Parathyroid adenoma (tissue), 2 donors: ENCODE data around the gene ATP6V1C2.

ENCODE experiments used
- H2AFZ ChIP-seq: fragments of 300-600 bp; sonication (generic); one replicate; pipeline ENCODE4 v1.7.0; 2017; ENCODE audit warnings: antibody characterized with exemption, mild to moderate bottlenecking
- H3K27ac ChIP-seq: fragments of 300-600 bp; sonication (generic); one replicate; pipeline ENCODE4 v1.7.0; 2017
- H3K27me3 ChIP-seq: fragments of 300-600 bp; sonication (generic); one replicate; pipeline ENCODE4 v1.7.0; 2017; ENCODE audit warnings: low read length; ENCODE audit not compliant: control insufficient read depth, insufficient read depth
- H3K36me3 ChIP-seq: fragments of 300-600 bp; sonication (generic); one replicate; pipeline ENCODE4 v1.7.0; 2017; ENCODE audit warnings: low read length; ENCODE audit not compliant: control insufficient read depth, insufficient read depth
- H3K4me1 ChIP-seq: fragments of 300-600 bp; sonication (generic); one replicate; pipeline ENCODE4 v1.7.0; 2017; ENCODE audit warnings: control low read depth
- H3K4me2 ChIP-seq: fragments of 300-600 bp; sonication (generic); one replicate; pipeline ENCODE4 v1.7.0; 2017; ENCODE audit warnings: low read length
- H3K4me3 ChIP-seq: fragments of 300-600 bp; sonication (generic); one replicate; pipeline ENCODE4 v1.7.0; 2017; ENCODE audit warnings: low read depth, low read length
- H3K79me2 ChIP-seq: fragments of 300-600 bp; sonication (generic); one replicate; pipeline ENCODE4 v1.7.0; 2017; ENCODE audit warnings: control low read depth
- H3K9ac ChIP-seq: fragments of 300-600 bp; sonication (generic); one replicate; pipeline ENCODE4 v1.7.0; 2017; ENCODE audit warnings: mild to moderate bottlenecking
- H3K9me3 ChIP-seq: fragments of 300-600 bp; sonication (generic); one replicate; pipeline ENCODE4 v1.7.0; 2017; ENCODE audit warnings: low read length; ENCODE audit not compliant: control insufficient read depth
- TF ChIP-seq, protein P1 (sequence below): fragments of 300-600 bp; sonication (generic); IDR thresholded peaks from one replicate; pipeline ENCODE4 v1.7.0; 2017; ENCODE audit warnings: antibody characterized with exemption, mild to moderate bottlenecking
- donor health status: primary hyperparathyroidism.

Gene ATP6V1C2

DNA sequence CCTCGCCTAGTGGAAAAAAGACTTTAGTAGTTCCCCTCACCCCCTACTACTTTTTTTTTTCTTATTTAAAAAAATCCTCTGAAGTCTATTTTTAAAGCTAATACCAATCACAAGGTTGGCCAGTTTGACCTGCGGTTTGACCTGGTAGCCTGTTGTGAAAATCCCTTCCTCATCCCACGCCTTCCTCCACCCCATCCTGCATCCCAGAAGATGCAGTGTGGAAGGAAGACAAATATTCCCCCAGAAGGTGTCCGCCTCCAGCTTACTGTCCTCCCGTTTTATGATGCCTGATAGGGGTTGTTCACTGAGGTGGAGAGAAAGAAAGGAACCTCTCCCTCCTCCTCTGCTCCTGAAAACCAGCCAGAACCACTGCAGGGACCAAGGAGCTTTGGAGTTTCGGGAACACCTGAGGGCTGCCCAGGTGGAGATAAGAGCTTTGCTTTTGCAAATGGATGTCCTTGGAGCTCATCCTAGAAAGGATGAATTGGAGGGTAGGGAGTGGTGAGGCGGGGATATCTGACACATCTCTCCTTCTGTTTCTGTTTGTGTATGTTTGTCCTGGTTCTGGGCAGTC, 909 bp downstream of the ATP6V1C2 start:
- Histone ChIP-seq H2AFZ (no peak overlapping the region), H3K79me2 (no peaks in the 10 kb centered on the region), H3K4me3 (peak overlapping the region; percentile 55), H3K4me1 (peaks cover 5% of the 10 kb centered on the region), H3K9ac (no peak overlapping the region), H3K9me3 (no peaks in the 10 kb centered on the region), H3K36me3 (no peaks in the 10 kb centered on the region), H3K27me3 (no peaks in the 10 kb centered on the region), H3K27ac (no peak overlapping the region), H3K4me2 (peak overlapping the region; percentile 88)
- TF ChIP-seq, protein P1, sequence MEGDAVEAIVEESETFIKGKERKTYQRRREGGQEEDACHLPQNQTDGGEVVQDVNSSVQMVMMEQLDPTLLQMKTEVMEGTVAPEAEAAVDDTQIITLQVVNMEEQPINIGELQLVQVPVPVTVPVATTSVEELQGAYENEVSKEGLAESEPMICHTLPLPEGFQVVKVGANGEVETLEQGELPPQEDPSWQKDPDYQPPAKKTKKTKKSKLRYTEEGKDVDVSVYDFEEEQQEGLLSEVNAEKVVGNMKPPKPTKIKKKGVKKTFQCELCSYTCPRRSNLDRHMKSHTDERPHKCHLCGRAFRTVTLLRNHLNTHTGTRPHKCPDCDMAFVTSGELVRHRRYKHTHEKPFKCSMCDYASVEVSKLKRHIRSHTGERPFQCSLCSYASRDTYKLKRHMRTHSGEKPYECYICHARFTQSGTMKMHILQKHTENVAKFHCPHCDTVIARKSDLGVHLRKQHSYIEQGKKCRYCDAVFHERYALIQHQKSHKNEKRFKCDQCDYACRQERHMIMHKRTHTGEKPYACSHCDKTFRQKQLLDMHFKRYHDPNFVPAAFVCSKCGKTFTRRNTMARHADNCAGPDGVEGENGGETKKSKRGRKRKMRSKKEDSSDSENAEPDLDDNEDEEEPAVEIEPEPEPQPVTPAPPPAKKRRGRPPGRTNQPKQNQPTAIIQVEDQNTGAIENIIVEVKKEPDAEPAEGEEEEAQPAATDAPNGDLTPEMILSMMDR = no peak

DNA sequence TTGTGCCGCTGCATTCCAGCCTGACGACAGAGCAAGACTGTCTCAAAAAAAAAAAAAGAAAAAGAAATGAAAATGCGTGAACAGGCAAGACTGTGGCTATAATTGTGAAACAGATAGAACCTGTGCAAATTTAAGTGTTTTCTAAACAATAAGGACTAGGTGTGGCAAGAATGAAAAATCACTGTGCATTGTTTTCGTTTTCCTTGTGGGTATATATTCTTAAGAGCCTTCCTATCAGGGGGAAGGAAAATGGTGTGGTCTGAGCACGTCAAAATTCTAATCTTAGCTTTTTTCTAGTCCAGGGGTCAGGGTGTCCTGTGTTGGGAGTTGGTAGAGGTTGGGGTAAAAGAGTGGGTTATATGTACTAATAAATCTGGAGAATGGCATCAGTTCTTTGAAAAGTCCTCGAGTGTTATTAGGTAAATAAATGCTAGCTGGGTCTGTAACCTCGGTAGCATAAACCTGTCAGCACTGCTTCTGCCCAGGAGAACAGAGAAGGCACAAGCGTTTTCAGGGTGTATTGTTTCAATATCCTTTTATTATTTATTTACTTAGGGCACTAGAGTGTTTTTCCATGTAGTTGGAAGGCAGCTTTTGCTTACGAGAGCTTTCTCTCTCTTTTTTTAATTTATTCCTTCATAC, 11.6 kb downstream of the ATP6V1C2 start:
- Histone ChIP-seq H3K9me3 (no peaks in the 10 kb centered on the region), H3K27me3 (no peaks in the 10 kb centered on the region), H3K27ac (no peak overlapping the region), H3K36me3 (no peaks in the 10 kb centered on the region), H3K4me3 (no peak overlapping the region), H2AFZ (no peak overlapping the region), H3K79me2 (no peaks in the 10 kb centered on the region), H3K9ac (no peak overlapping the region), H3K4me1 (no peaks in the 10 kb centered on the region), H3K4me2 (no peak overlapping the region)
- TF ChIP-seq, protein P1 = no peak

DNA sequence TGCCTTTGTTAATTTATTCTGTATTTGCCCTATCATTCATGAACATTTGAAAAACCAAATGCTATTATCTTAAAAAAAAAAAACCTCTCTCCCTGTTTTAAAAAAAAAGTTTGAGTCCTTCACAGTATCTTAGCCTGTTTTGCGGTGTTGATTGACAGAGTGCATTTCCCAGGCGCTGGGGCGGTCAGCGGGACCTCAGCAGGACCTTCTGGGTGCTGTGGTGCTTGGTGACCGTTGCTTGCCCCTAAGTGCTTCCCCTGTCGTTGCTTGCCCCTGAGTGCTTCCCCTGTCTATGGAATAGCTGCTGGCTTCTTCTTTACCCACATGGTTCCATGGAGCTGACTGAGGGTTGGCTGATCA, 12.1 kb downstream of the ATP6V1C2 start:
- Histone ChIP-seq H3K27me3 (no peaks in the 10 kb centered on the region), H2AFZ (no peak overlapping the region), H3K9ac (no peak overlapping the region), H3K9me3 (no peaks in the 10 kb centered on the region), H3K79me2 (no peaks in the 10 kb centered on the region), H3K4me1 (no peaks in the 10 kb centered on the region), H3K4me2 (no peak overlapping the region), H3K36me3 (no peaks in the 10 kb centered on the region), H3K27ac (no peak overlapping the region), H3K4me3 (no peak overlapping the region)
- TF ChIP-seq, protein P1 = no peak

DNA sequence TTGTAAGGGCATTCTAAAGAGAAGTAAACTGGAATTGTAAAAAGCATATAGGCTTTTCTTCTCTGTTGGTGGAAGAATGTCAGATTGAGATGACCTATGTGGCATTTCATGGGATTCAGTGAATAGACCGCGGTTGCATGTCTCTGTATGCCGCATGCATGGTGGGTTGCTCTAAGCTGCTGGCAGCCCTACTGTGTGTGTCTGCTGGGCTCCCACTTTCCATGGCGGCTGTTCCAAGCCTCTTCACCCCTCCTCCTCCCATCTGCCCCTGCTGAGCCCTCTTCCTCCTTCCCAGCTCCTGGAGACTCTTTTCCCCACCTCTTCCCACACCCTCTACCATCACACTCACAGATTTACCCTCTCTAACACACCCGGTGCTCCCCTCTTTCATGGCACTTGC, 12.6 kb downstream of the ATP6V1C2 start:
- TF ChIP-seq, protein P1 = no peak
- H3K9me3 ChIP-seq = no peaks in the 10 kb centered on the region

DNA sequence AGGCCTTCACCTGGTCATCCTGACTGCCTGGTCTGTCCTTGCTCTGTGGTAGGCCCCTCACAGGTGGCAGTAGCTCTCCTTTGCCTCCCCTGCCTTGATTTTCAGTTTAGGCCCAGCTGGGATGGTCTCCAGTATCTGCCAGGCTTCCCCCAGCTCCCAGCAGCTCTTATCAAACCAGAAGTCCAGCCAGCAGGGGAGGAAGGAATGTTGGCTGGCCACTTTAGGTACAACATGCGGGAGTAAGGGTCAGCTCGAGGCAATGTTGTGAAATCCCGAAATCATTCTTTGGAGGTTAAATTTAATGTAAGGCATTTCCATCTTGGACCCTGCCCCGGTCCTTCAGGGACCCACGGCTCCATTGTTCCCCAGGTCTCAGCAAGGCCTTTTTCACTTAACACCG, 16.8 kb downstream of the ATP6V1C2 start:
- TF ChIP-seq, protein P1 = no peak
- Histone ChIP-seq H3K36me3 (no peaks in the 10 kb centered on the region), H3K4me2 (no peak overlapping the region), H3K4me1 (no peaks in the 10 kb centered on the region), H2AFZ (no peak overlapping the region), H3K4me3 (no peak overlapping the region), H3K9ac (no peak overlapping the region), H3K79me2 (no peaks in the 10 kb centered on the region), H3K9me3 (no peaks in the 10 kb centered on the region), H3K27me3 (no peaks in the 10 kb centered on the region), H3K27ac (no peak overlapping the region)

More for the DNA sequence above, 12.6 kb downstream of the ATP6V1C2 start:
- H2AFZ ChIP-seq = no peak overlapping the region
- H3K79me2 ChIP-seq = no peaks in the 10 kb centered on the region
- H3K4me3 ChIP-seq = no peak overlapping the region
- no peak overlapping the region for H3K27ac ChIP-seq
- H3K4me1 ChIP-seq = no peaks in the 10 kb centered on the region
- H3K4me2 ChIP-seq = no peak overlapping the region
- no peaks in the 10 kb centered on the region for H3K36me3 ChIP-seq
- H3K27me3 ChIP-seq = no peaks in the 10 kb centered on the region
- no peak overlapping the region for H3K9ac ChIP-seq
